HepG2 (cell line): ENCODE results near the gene SFXN5. TPM values are rescaled to one million over a fixed set of nuclear protein-coding genes. Genes with fewer than 3 reads are reported as not detected.

Experiments
- CHD2 ChIP-seq: IDR thresholded peaks from 2 replicates; pipeline ENCODE4 v1.6.1; 2011; ENCODE audit warnings: low read depth, low read length, improper control_type of control experiment
- CREM ChIP-seq, 2 experiments: sonication (generic) in 1 of 2; formaldehyde crosslinking in 1 of 2; IDR thresholded peaks; 2 replicates each; pipeline versions ENCODE4 v1.4.0 to v1.6.1; 2016 to 2020; ENCODE audit warnings: antibody characterized with exemption in 1 of 2, mild to moderate bottlenecking in 1 of 2, missing genetic modification reagents in 1 of 2
- ISL2 ChIP-seq: sonication (generic); formaldehyde crosslinking; IDR thresholded peaks from 2 replicates; pipeline ENCODE4 v1.5.0; 2020; ENCODE audit warnings: missing genetic modification reagents
- MAF1 ChIP-seq: sonication (generic); formaldehyde crosslinking; IDR thresholded peaks from 2 replicates; pipeline ENCODE4 v1.5.0; 2020; ENCODE audit warnings: missing genetic modification reagents, borderline replicate concordance
- NFYB ChIP-seq: sonication (generic); formaldehyde crosslinking; IDR thresholded peaks from 2 replicates; pipeline ENCODE4 v1.4.0; 2020; ENCODE audit warnings: missing genetic modification reagents
- PHB2 ChIP-seq: fragments of 450-650 bp; IDR thresholded peaks from 2 replicates; pipeline ENCODE4 v1.6.1; 2018; ENCODE audit not compliant: partially characterized antibody
- PITX1 ChIP-seq: sonication (generic); formaldehyde crosslinking; IDR thresholded peaks from 2 replicates; pipeline ENCODE4 v1.5.1; 2020; ENCODE audit warnings: mild to moderate bottlenecking, missing genetic modification reagents
- POLR2AphosphoS2 ChIP-seq: IDR thresholded peaks from 2 replicates; pipeline ENCODE4 v1.6.1; 2011; ENCODE audit warnings: low read depth, low read length, improper control_type of control experiment
- PRMT3 ChIP-seq: sonication (generic); formaldehyde crosslinking; IDR thresholded peaks from 2 replicates; pipeline ENCODE4 v1.8.1; 2022; ENCODE audit warnings: low read depth, mild to moderate bottlenecking, moderate library complexity, missing genetic modification reagents, borderline replicate concordance
- RFXAP ChIP-seq: sonication (generic); formaldehyde crosslinking; IDR thresholded peaks from 2 replicates; pipeline ENCODE4 v1.4.0; 2020; ENCODE audit warnings: missing genetic modification reagents, borderline replicate concordance
- ZNF296 ChIP-seq: sonication (generic); formaldehyde crosslinking; conservative IDR thresholded peaks from 2 replicates; pipeline ENCODE4 v1.5.0; 2020; ENCODE audit warnings: mild to moderate bottlenecking, missing genetic modification reagents
- ZNF678 ChIP-seq: sonication (generic); formaldehyde crosslinking; IDR thresholded peaks from 2 replicates; pipeline ENCODE4 v1.4.0; 2020; ENCODE audit warnings: mild to moderate bottlenecking, missing genetic modification reagents
- ZNF7 ChIP-seq: IDR thresholded peaks from 2 replicates; pipeline ENCODE4 v1.6.1; 2016; ENCODE audit warnings: missing biosample characterization, missing genetic modification reagents
- ZSCAN30 ChIP-seq: sonication (generic); formaldehyde crosslinking; IDR thresholded peaks from 2 replicates; pipeline ENCODE4 v1.5.0; 2020; ENCODE audit warnings: mild to moderate bottlenecking, missing genetic modification reagents
- polyA plus RNA-seq, 8 experiments: library from polyadenylated mRNA; depleted of rRNA in 3 of 8; stranded (reverse) in 7 of 8; unstranded in 1 of 8; fragments of >200 nt; fragmentation: Illumina TruSeq in 4 of 8; extraction: Trizol in 4 of 8; gene quantifications; 2 replicates each; pipeline versions ENCODE4 v1.2.1 to v1.2.3, GENCODE V29; 2011 to 2016; ENCODE audit warnings: low read depth in 4 of 8, missing spikeins in 1 of 8, mixed read lengths in 1 of 8; ENCODE audit not compliant: insufficient read depth in 1 of 8
- total RNA-seq, 5 experiments: library from RNA; depleted of rRNA; stranded (reverse); fragments of >200 nt; fragmentation: Illumina TruSeq; extraction: Trizol; gene quantifications; 2 replicates each; pipeline ENCODE4 v1.2.3, GENCODE V29; 2016; ENCODE audit warnings: low read depth in 1 of 5
- TF ChIP-seq, protein P1 (sequence below): sonication (generic); formaldehyde crosslinking; IDR thresholded peaks from 2 replicates; pipeline ENCODE4 v1.4.0; 2020; ENCODE audit warnings: mild to moderate bottlenecking, missing genetic modification reagents, borderline replicate concordance
- TF ChIP-seq, protein P2 (sequence below): sonication (generic); formaldehyde crosslinking; IDR thresholded peaks from 2 replicates; pipeline ENCODE4 v1.8.1; 2023; ENCODE audit warnings: mild to moderate bottlenecking, missing genetic modification reagents, borderline replicate concordance
- TF ChIP-seq, protein P3 (sequence below): sonication (generic); formaldehyde crosslinking; IDR thresholded peaks from 2 replicates; pipeline ENCODE4 v1.4.0; 2020; ENCODE audit warnings: missing genetic modification reagents
- TF ChIP-seq, protein P4 (sequence below): sonication (generic); formaldehyde crosslinking; IDR thresholded peaks from 2 replicates; pipeline ENCODE4 v1.8.1; 2023; ENCODE audit warnings: mild to moderate bottlenecking, missing genetic modification reagents

Gene SFXN5
- total and polyA plus RNA-seq, 2 of the 13 experiments (the other 11 are each of a cell fraction or from before 2014, with no cell fraction given): 34.9 to 37.4 TPM

DNA sequence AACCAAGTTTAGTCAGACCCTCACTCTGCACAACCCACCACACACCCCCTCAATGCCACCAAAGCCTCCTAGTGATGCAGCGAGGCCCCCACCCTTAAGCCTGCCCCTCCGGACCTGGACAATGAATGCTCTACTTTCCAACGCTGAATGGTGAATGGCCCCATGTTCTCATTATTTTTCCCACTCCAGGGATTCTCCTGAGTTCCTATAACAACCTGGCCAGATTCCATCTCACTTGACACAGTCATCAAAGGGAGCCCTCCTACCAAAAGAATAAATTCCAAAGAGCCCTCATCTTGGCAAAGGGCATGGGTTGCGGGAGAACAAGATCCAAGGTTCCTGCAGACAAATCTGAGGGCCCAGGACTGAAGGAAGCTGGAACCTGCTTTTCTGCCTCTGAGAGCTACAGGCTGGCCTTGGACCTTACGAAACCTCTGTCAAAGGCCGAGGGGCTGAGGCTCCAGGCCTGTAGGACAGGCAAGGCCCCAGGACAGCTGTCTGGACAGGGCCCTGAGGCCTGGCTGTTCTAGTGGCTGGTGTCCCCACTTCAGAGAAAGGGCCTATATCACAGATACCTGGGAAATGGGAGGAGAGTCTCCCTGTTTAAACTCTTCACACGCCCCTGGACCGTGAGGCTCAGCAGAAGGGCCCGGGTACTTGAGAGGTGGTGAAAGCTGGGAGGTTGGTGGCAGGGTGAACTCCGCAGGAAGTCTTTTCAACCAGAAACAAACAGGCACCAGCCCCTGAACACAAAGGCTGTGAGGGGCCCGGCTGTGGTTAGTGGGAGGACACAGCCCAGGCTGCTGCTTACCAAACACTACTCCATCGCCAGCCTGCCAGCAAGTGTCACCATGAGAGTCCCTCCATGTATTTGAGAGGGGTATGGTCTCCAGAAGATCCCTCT is 27.3 kb downstream of the SFXN5 start (continued):
- TF ChIP-seq, protein P1, sequence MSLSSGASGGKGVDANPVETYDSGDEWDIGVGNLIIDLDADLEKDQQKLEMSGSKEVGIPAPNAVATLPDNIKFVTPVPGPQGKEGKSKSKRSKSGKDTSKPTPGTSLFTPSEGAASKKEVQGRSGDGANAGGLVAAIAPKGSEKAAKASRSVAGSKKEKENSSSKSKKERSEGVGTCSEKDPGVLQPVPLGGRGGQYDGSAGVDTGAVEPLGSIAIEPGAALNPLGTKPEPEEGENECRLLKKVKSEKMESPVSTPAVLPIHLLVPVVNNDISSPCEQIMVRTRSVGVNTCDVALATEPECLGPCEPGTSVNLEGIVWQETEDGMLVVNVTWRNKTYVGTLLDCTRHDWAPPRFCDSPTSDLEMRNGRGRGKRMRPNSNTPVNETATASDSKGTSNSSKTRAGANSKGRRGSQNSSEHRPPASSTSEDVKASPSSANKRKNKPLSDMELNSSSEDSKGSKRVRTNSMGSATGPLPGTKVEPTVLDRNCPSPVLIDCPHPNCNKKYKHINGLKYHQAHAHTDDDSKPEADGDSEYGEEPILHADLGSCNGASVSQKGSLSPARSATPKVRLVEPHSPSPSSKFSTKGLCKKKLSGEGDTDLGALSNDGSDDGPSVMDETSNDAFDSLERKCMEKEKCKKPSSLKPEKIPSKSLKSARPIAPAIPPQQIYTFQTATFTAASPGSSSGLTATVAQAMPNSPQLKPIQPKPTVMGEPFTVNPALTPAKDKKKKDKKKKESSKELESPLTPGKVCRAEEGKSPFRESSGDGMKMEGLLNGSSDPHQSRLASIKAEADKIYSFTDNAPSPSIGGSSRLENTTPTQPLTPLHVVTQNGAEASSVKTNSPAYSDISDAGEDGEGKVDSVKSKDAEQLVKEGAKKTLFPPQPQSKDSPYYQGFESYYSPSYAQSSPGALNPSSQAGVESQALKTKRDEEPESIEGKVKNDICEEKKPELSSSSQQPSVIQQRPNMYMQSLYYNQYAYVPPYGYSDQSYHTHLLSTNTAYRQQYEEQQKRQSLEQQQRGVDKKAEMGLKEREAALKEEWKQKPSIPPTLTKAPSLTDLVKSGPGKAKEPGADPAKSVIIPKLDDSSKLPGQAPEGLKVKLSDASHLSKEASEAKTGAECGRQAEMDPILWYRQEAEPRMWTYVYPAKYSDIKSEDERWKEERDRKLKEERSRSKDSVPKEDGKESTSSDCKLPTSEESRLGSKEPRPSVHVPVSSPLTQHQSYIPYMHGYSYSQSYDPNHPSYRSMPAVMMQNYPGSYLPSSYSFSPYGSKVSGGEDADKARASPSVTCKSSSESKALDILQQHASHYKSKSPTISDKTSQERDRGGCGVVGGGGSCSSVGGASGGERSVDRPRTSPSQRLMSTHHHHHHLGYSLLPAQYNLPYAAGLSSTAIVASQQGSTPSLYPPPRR (CRISPR knock-in tag): no peak
- TF ChIP-seq MAF1 (CRISPR knock-in tag): no peak
- no peak for TF ChIP-seq ZNF7
- TF ChIP-seq RFXAP (CRISPR knock-in tag): no peak
- TF ChIP-seq, protein P2, sequence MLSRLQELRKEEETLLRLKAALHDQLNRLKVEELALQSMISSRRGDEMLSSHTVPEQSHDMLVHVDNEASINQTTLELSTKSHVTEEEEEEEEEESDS (CRISPR knock-in tag): no peak
- TF ChIP-seq, protein P3, sequence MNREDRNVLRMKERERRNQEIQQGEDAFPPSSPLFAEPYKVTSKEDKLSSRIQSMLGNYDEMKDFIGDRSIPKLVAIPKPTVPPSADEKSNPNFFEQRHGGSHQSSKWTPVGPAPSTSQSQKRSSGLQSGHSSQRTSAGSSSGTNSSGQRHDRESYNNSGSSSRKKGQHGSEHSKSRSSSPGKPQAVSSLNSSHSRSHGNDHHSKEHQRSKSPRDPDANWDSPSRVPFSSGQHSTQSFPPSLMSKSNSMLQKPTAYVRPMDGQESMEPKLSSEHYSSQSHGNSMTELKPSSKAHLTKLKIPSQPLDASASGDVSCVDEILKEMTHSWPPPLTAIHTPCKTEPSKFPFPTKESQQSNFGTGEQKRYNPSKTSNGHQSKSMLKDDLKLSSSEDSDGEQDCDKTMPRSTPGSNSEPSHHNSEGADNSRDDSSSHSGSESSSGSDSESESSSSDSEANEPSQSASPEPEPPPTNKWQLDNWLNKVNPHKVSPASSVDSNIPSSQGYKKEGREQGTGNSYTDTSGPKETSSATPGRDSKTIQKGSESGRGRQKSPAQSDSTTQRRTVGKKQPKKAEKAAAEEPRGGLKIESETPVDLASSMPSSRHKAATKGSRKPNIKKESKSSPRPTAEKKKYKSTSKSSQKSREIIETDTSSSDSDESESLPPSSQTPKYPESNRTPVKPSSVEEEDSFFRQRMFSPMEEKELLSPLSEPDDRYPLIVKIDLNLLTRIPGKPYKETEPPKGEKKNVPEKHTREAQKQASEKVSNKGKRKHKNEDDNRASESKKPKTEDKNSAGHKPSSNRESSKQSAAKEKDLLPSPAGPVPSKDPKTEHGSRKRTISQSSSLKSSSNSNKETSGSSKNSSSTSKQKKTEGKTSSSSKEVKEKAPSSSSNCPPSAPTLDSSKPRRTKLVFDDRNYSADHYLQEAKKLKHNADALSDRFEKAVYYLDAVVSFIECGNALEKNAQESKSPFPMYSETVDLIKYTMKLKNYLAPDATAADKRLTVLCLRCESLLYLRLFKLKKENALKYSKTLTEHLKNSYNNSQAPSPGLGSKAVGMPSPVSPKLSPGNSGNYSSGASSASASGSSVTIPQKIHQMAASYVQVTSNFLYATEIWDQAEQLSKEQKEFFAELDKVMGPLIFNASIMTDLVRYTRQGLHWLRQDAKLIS (CRISPR knock-in tag): no peak
- TF ChIP-seq ZSCAN30 (CRISPR knock-in tag): no peak
- TF ChIP-seq PRMT3 (CRISPR knock-in tag): no peak
- no peak for TF ChIP-seq PHB2
- TF ChIP-seq ZNF678 (CRISPR knock-in tag): no peak
- TF ChIP-seq PITX1 (CRISPR knock-in tag): no peak
- no peak for TF ChIP-seq ISL2 (CRISPR knock-in tag)
- TF ChIP-seq CHD2: no peak
- no peak for TF ChIP-seq CREM (IDR thresholded peaks at IDR 0.05)
- TF ChIP-seq CREM (CRISPR knock-in tag; IDR thresholded peaks at IDR 0.05): no peak
- TF ChIP-seq, protein P4, sequence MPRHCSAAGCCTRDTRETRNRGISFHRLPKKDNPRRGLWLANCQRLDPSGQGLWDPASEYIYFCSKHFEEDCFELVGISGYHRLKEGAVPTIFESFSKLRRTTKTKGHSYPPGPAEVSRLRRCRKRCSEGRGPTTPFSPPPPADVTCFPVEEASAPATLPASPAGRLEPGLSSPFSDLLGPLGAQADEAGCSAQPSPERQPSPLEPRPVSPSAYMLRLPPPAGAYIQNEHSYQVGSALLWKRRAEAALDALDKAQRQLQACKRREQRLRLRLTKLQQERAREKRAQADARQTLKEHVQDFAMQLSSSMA (CRISPR knock-in tag): peak; percentile 65; the same call in 1 of the 2 replicates
- TF ChIP-seq ZNF296: no peak
- no peak for TF ChIP-seq NFYB (CRISPR knock-in tag)
- no peak for TF ChIP-seq POLR2AphosphoS2
